Stimulated activated CD4-positive, alpha-beta T cell treated with anti-CD3 and anti-CD28 coated beads, Interleukin-15, amount 100 ng/mL, for 1 hour (primary cell): ENCODE measurements around the gene ACTL10.

Source experiments
- DNase-seq, 2 donors: peaks; one replicate each; pipeline ENCODE4 v3.0.0-alpha.2; 2020; ENCODE audit warnings: low read depth in 1 of 2, low spot score in 1 of 2

The ACTL10 gene

GRCh38 chr20:33648396-33649004, 18.2 kb upstream of the ACTL10 start:
- no peak for DNase-seq

GRCh38 chr20:33649201-33649681, 17.5 kb upstream of the ACTL10 start:
- no peak for DNase-seq

- no peak for DNase-seq
Observed at GRCh38 chr20:33650111-33650752, 16.5 kb upstream of the ACTL10 start.

GRCh38 chr20:33650753-33651561, 15.8 kb upstream of the ACTL10 start:
- DNase-seq, result no peak

- DNase-seq, result no peak
Observed at GRCh38 chr20:33651562-33652048, 15.1 kb upstream of the ACTL10 start.

GRCh38 chr20:33653218-33653899, 13.4 kb upstream of the ACTL10 start:
- DNase-seq, result no peak

- no peak for DNase-seq
Observed at GRCh38 chr20:33653900-33654596, 12.7 kb upstream of the ACTL10 start.

- DNase-seq, result no peak
Observed at GRCh38 chr20:33654680-33655161, 12.0 kb upstream of the ACTL10 start.

GRCh38 chr20:33655164-33655563, 11.6 kb upstream of the ACTL10 start:
- DNase-seq, result no peak

- no peak for DNase-seq
Observed at GRCh38 chr20:33656010-33656782, 10.5 kb upstream of the ACTL10 start.

- DNase-seq, result no peak
Observed at GRCh38 chr20:33656783-33657703, 9.7 kb upstream of the ACTL10 start.

GRCh38 chr20:33657704-33658095, 9.0 kb upstream of the ACTL10 start:
- DNase-seq, result no peak

GRCh38 chr20:33658510-33658909, 8.2 kb upstream of the ACTL10 start:
- DNase-seq, result no peak

GRCh38 chr20:33658929-33659328, 7.8 kb upstream of the ACTL10 start:
- DNase-seq, result no peak

GRCh38 chr20:33659341-33660034, 7.3 kb upstream of the ACTL10 start:
- DNase-seq, result no peak

GRCh38 chr20:33660035-33660684, 6.6 kb upstream of the ACTL10 start:
- DNase-seq, result no peak

- no peak for DNase-seq
Observed at GRCh38 chr20:33660685-33661058, 6.1 kb upstream of the ACTL10 start.

- no peak for DNase-seq
Observed at GRCh38 chr20:33662172-33662571, 4.6 kb upstream of the ACTL10 start, which contains the start of gene C20orf144. Gene C20orf144, plus strand, starts transcription at chr20:33662327. Its CDS starts 19 bp downstream, at chr20:33662346.
